GM20000 (cell line): ENCODE data around the gene RIPK4.
A peak's percentile ranks its signal among the peaks of the same experiment; 100 is the strongest.

Experiments
- DNase-seq: peaks from one replicate; pipeline ENCODE4 v3.0.0; 2012; ENCODE audit warnings: low spot score
- TF ChIP-seq, protein P1 (sequence below): IDR thresholded peaks from 2 replicates; pipeline ENCODE4 v1.5.1; 2012; ENCODE audit warnings: mild to moderate bottlenecking, control low read depth; ENCODE audit errors: extremely low read depth, missing control alignments

Gene RIPK4

DNA sequence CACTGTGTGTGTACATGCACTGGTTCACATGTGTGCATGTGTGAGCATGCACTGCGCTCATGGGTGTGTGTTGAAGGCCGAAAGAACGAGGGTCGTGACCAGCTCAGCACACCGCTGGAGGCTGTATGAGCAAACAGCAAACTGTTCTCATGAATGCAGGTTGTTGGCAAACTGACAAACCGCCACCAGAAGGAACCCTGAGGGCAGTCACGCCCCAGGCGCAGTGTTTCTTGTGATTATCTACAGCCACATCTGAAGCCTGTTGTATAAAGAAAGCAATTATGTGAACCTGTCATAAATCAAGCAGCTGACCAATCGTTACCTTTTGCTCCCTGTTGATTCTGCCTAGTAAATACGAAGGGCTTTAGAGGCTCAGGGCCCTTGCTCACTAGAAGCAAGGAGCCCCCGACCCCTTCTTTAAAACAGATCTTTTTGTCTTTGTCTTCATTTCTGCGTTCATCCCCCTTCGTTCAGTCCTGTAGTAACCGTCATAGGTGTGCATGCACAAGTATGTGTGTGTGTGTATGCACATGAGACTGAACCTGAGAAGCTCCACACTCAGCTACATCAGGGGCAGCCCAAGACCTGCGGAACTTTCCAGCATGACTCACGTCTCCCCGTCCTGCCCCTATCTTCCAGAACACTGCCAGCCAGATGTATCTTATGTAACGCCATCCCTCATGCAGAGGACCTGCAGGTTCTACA, 16.8 kb upstream of the RIPK4 start:
- no peak for DNase-seq
- TF ChIP-seq, protein P1, sequence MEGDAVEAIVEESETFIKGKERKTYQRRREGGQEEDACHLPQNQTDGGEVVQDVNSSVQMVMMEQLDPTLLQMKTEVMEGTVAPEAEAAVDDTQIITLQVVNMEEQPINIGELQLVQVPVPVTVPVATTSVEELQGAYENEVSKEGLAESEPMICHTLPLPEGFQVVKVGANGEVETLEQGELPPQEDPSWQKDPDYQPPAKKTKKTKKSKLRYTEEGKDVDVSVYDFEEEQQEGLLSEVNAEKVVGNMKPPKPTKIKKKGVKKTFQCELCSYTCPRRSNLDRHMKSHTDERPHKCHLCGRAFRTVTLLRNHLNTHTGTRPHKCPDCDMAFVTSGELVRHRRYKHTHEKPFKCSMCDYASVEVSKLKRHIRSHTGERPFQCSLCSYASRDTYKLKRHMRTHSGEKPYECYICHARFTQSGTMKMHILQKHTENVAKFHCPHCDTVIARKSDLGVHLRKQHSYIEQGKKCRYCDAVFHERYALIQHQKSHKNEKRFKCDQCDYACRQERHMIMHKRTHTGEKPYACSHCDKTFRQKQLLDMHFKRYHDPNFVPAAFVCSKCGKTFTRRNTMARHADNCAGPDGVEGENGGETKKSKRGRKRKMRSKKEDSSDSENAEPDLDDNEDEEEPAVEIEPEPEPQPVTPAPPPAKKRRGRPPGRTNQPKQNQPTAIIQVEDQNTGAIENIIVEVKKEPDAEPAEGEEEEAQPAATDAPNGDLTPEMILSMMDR: no peak

DNA sequence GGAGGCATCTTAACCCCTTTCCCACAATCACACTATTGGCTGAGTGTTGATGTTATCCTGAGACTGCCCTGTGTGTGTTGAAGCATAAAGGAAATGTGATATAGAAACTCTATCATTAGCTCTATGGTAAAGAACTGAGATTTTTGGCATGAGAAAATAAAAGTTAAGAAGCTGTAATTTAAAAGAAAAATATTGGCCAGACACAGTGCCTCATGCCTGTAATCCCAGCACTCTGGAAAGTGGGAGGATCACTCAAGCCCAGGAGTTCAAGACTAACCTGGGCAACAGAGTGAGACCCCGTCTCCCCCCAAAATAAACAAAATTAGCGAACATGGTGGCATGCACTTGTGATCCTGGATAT, 14.2 kb upstream of the RIPK4 start:
- TF ChIP-seq, protein P1: no peak

DNA sequence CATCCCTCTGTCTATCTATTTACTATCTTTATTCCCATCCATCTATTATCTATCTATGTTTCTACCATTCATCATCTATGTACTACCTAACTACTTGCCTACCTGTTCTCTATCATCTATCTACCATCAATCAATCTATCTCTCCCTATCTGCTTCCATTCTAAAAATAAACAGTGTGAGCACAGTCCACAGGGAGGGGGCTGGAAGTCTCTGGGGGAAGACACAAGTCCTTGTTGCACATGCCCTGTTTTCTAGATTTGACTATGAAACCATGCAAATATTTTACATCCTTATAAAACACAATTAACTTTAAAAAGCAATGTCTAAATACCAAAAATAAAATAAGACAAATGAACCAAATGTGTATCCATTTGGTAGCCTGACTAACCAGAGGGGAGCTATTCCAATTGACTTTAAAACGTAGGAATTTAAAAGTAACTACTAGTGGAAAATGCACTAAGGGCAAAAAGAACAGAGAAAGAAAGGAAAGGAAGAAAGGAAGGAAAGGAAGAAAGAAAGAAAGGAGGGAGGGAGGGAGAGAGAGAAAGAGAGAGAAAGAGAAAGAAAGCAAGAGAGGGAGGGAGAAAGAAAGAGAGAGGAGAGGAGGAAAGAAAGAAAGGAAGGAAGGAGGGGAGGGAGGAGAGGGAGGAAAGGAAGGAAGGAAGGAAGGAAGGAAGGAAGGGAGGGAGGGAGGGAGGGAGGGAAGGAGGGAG, 13.6 kb upstream of the RIPK4 start:
- DNase-seq: no peak
- TF ChIP-seq, protein P1: no peak

More for the DNA sequence above, 14.2 kb upstream of the RIPK4 start:
- no peak for DNase-seq

DNA sequence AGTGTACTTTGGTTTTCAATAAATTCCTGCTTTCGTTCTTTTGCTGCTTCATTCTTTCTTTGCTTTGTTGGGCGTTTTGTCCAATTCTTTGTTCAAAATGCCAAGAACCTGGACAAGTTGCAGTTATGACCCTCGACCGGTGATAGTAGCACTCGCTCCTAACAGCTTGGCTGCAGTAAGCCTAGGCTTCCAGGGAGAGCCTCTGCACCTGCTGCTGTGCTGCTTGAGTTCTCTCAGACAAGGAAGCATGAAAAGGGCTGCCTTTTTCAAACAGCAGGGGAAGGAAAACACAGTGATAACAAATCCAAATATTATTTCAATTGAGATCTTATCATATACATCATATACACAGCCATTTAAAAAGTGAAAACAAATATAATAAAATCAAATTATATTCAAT, 12.8 kb upstream of the RIPK4 start:
- TF ChIP-seq, protein P1: no peak
- no peak for DNase-seq

DNA sequence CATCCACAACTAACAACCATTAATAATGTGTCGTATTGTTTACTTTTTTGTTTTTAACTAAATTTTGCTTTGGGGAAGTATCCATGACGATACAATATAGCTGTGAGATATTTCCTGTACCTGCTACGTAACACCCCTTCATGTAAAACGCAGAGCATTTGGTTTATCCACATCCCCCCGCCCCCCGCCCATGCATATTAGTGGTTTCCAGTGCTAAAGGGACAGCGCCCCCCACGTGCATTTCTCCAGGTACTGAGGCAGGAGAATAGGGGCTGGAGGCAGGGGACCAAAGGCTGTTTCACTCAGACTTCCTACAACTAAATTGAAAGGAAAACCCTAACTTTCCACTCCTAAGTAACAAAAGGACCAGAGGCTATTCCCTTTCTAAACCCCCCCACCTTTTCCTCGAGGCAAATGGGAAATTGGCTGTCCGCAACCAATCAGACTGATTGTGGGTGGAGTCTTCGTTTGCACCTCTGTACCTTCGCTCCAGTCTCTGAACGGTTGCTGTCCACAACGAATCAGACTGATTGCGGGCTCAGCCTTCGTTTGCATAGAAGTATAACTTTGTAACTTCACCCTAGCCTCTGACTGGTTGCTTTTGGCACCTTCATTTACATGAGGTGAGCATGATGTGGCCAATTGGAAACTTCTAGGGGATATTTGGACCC, 12.2 kb upstream of the RIPK4 start:
- TF ChIP-seq, protein P1: no peak
- no peak for DNase-seq

DNA sequence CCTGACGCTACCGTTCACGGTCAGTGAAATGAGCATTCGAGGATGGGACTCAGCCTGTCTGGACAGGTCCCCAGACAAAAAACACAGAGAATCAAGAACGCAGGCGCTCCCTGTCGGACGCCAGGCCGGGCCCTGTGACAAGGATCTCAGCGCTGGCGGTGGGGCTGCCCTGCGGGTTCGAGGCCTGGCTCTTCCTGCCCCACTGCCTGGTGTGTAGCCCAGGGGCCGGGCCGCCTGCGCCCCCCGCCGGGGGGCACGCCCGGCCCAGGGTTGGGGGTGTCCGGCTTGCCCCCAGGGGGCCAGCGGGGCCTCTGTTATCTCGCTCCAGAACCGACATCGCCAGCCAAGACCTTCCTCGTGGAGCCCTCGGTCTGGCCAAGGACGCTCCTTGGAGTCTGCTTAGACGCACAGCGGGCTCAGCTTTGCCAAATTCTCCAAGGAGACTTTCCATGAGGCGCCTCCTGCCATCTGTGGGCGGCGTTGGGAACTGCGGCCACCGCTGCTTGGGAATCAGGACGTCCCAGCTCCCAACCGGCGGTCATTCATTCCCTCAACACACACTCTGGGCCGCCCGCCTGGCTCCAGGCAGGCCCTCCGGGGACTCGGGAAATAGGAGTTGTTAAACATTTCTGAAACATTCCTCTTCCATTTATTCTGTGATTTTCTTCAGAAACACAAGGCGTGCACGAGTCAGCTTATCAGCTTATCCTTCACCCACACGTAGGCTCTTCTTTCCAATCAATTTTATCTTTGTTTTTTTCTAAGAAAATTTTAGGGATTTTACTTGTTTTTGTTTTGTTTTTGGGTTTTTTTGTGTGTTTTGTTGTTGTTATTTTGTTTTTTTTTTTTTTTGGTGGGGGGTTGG, 11.3 kb upstream of the RIPK4 start:
- TF ChIP-seq, protein P1: peak; percentile 22
- no peak for DNase-seq

DNA sequence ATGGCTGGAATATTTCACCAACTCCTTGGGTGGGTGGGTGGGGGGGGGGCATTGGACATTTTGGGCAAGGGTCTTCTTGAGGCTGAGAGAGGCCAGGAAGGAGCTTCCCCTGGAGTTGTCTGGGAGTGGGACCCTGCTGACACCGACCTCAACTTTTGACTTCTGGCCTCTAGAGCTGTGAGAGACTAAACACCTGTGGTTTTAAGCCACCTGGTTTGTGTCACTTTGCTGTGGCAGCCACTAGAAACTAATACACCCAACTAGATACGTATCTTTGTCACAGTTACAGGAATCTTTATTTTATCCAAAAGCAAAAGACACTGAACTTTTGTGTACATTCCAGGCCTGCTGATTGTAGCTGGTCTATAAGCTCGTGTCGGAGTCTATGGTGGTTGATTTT, 9.9 kb upstream of the RIPK4 start:
- TF ChIP-seq, protein P1: no peak
- no peak for DNase-seq
